Measurements from ENCODE around the gene QRICH1. TPM values are rescaled to one million over a fixed set of nuclear protein-coding genes. Genes with fewer than 3 reads are reported as not detected.

Gene QRICH1
- total RNA-seq, 4 donors from 2014 or later = 61.1 to 132 (median 99.7) TPM

- TF ChIP-seq CTCF (IDR thresholded peaks at IDR 0.05) (no peak), POLR2A (IDR thresholded peaks at IDR 0.05) (no peak)
- Histone ChIP-seq H3K9me3 (no peaks in the 10 kb centered on the region), H3K27ac (no peak overlapping the region), H3K36me3 (peaks cover 0 to 66% (median 0%) of the 10 kb centered on the region in 3 donors), H3K27me3 (no peaks in the 10 kb centered on the region), H3K4me1 (no peaks in the 10 kb centered on the region), H3K4me3 (no peak overlapping the region)
- no peak for DNase-seq
These were observed 39.5 kb downstream of the QRICH1 start for GRCh38 chr3:49054344-49054862.

- H3K36me3 ChIP-seq = peaks cover 0 to 65% (median 0%) of the 10 kb centered on the region in 3 donors
These were observed 40.3 kb downstream of the QRICH1 start for GRCh38 chr3:49053543-49053942.

GRCh38 chr3:49035281-49035680, 58.6 kb downstream of the QRICH1 start:
- Histone ChIP-seq H3K4me1 (no peaks in the 10 kb centered on the region), H3K27ac (no peak overlapping the region), H3K27me3 (no peaks in the 10 kb centered on the region), H3K4me3 (no peak overlapping the region), H3K9me3 (no peaks in the 10 kb centered on the region), H3K36me3 (peaks cover 0 to 92% (median 0%) of the 10 kb centered on the region in 3 donors)
- TF ChIP-seq POLR2A (IDR thresholded peaks at IDR 0.05) (no peak), CTCF (IDR thresholded peaks at IDR 0.05) (no peak)
- DNase-seq = no peak

More at GRCh38 chr3:49053543-49053942, 40.3 kb downstream of the QRICH1 start:
- H3K9me3 ChIP-seq = no peaks in the 10 kb centered on the region
- no peaks in the 10 kb centered on the region for H3K4me1 ChIP-seq
- TF ChIP-seq CTCF (IDR thresholded peaks at IDR 0.05) = no peak
- no peak for TF ChIP-seq POLR2A (IDR thresholded peaks at IDR 0.05)
- no peaks in the 10 kb centered on the region for H3K27me3 ChIP-seq
- DNase-seq = no peak
- no peak overlapping the region for H3K4me3 ChIP-seq
- no peak overlapping the region for H3K27ac ChIP-seq

DNA sequence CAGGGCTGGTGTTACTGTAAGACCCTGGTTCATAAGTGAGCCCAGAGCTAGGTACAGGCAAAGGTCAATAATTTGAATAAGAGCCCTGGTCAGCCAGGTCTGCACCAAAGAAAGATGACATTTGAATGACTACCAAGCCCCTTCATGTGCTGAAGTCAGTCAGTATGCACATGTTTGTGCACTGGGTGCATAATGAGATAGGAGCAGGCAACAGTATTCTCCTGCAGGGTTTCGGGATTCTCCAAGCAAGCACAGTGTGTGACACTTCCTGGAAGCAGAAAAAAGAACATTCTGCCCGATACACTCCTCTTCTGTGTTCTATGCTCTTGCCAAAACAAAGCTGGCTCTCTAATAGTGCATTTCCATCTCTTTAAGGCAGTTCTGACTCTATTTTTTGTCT, 59.2 kb downstream of the QRICH1 start:
- Histone ChIP-seq H3K4me1 (peaks cover 0 to under 1% (median 0%) of the 10 kb centered on the region in 4 donors), H3K27ac (no peak overlapping the region), H3K9me3 (no peaks in the 10 kb centered on the region), H3K4me3 (no peak overlapping the region), H3K36me3 (peaks cover 0 to 88% (median 0%) of the 10 kb centered on the region in 3 donors), H3K27me3 (no peaks in the 10 kb centered on the region)
- no peak for DNase-seq
- TF ChIP-seq POLR2A (IDR thresholded peaks at IDR 0.05) (no peak), CTCF (IDR thresholded peaks at IDR 0.05) (no peak)

DNA sequence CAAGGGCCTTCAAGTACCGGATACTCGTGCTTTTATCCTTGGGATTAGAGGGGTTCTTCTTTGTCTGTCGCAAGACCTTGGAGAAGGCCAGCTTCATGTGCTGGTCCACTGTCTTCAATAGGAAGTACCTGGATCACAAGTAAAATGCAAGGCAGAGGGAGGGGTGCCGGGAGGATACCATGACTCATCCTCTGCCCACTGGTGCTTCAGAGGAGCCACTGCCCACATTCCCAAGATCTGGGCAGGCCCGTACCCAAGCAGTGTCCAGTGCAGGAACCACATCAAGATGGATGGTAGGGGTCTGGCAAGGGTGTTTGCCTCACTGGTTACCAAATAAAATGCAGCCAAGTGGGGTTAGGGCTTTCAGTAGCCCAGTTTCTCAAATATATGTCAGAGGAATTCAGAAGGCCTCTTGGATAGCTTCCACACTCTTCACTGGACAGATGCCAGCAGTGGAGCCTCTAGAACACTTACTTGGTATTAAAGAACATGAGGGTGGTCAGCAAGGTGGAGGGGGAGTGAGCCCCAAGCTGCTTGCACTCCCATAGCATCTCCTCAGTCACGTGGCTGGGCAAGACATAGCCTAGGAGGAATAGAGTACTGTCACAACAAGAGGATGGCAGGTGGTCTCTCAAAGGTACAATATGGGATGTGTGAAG, 61.1 kb downstream of the QRICH1 start:
- no peak for TF ChIP-seq CTCF (IDR thresholded peaks at IDR 0.05)
- no peak for TF ChIP-seq POLR2A (IDR thresholded peaks at IDR 0.05)
- H3K36me3 ChIP-seq = peaks cover 0 to 72% (median 0%) of the 10 kb centered on the region in 3 donors
- H3K4me3 ChIP-seq = no peak overlapping the region
- H3K9me3 ChIP-seq = no peaks in the 10 kb centered on the region
- H3K27me3 ChIP-seq = no peaks in the 10 kb centered on the region
- H3K4me1 ChIP-seq = peaks cover 0 to 12% (median 4%) of the 10 kb centered on the region in 4 donors
- no peak overlapping the region for H3K27ac ChIP-seq
- no peak for DNase-seq
